ENCODE measurements around the gene AGAP3. TPM values are rescaled to one million over a fixed set of nuclear protein-coding genes. Genes with fewer than 3 reads are reported as not detected.

Gene AGAP3
- total RNA-seq, 2 donors from 2014 or later: 50.8 to 79.2 TPM

GRCh38 chr7:151080522-151081169 is 5.6 kb upstream of the AGAP3 start, which contains the start of gene FASTK:
TSS of gene FASTK (minus strand) at chr7:151080809. CDS start at chr7:151080766, 43 bp downstream.
- peaks cover 22% of the 10 kb centered on the region for H3K4me1 ChIP-seq
- TF ChIP-seq CTCF (IDR thresholded peaks at IDR 0.05): no peak
- intact Hi-C loops (cut with DNase I): no loop called here
- peak within 1 kb of the TSS; percentile 83 for H3K4me3 ChIP-seq
- H3K9me3 ChIP-seq: no peaks in the 10 kb centered on the region
- H3K27ac ChIP-seq: peak within 1 kb of the TSS; percentile 94
- H3K27me3 ChIP-seq: no peaks in the 10 kb centered on the region
- DNase-seq: peak; percentile 94
- no peaks in the 10 kb centered on the region for H3K36me3 ChIP-seq
- H3K9ac ChIP-seq (ENCODE audit: low read depth in 2 of 2, low read length in 2 of 2): peak within 1 kb of the TSS; percentile 85 to 95

- Histone ChIP-seq H3K27me3 (no peaks in the 10 kb centered on the region), H3K4me3 (peak overlapping the region; percentile 83), H3K4me1 (peaks cover 22% of the 10 kb centered on the region), H3K27ac (peak overlapping the region; percentile 94), H3K9me3 (no peaks in the 10 kb centered on the region), H3K9ac (ENCODE audit: low read depth in 2 of 2, low read length in 2 of 2) (peak overlapping the region; percentile 82 to 85), H3K36me3 (no peaks in the 10 kb centered on the region)
- DNase-seq: peak; percentile 61
- TF ChIP-seq CTCF (IDR thresholded peaks at IDR 0.05): no peak
- intact Hi-C loops (cut with DNase I): no loop called here
Observed at GRCh38 chr7:151081170-151082101, 4.8 kb upstream of the AGAP3 start.

GRCh38 chr7:151082141-151083070 is 3.9 kb upstream of the AGAP3 start:
- H3K4me3 ChIP-seq: peak overlapping the region; percentile 83
- no peak for TF ChIP-seq CTCF (IDR thresholded peaks at IDR 0.05)
- intact Hi-C loops (cut with DNase I): no loop called here
- peak overlapping the region; percentile 82 to 85 for H3K9ac ChIP-seq (ENCODE audit: low read depth in 2 of 2, low read length in 2 of 2)
- H3K9me3 ChIP-seq: no peaks in the 10 kb centered on the region
- H3K27me3 ChIP-seq: no peaks in the 10 kb centered on the region
- peak overlapping the region; percentile 94 for H3K27ac ChIP-seq
- no peaks in the 10 kb centered on the region for H3K36me3 ChIP-seq
- H3K4me1 ChIP-seq: peaks cover 22% of the 10 kb centered on the region
- peak; percentile 37 for DNase-seq

GRCh38 chr7:151083071-151083823 is 3.0 kb upstream of the AGAP3 start, which contains the start of gene TMUB1:
TSS of gene TMUB1 (minus strand) at chr7:151083493. CDS start at chr7:151082563, 930 bp downstream.
- H3K9me3 ChIP-seq: no peaks in the 10 kb centered on the region
- peak within 1 kb of the TSS; percentile 86 for H3K27ac ChIP-seq
- H3K27me3 ChIP-seq: no peaks in the 10 kb centered on the region
- no peaks in the 10 kb centered on the region for H3K36me3 ChIP-seq
- peak within 1 kb of the TSS; percentile 82 to 85 for H3K9ac ChIP-seq (ENCODE audit: low read depth in 2 of 2, low read length in 2 of 2)
- peak within 1 kb of the TSS; percentile 83 for H3K4me3 ChIP-seq
- H3K4me1 ChIP-seq: peaks cover 26% of the 10 kb centered on the region
- DNase-seq: peak; percentile 86
- intact Hi-C loops (cut with DNase I): no loop called here
- TF ChIP-seq CTCF (IDR thresholded peaks at IDR 0.05): no peak

Data from colonic mucosa (tissue), 4 donors.